GM19463 (cell line): Measurements from ENCODE around the gene MAML3.

Experiments
- ATAC-seq: cut with Tn5 transposase; IDR thresholded peaks from one replicate; pipeline ENCODE4 v1.9.1; 2021; ENCODE audit warnings: mild to moderate bottlenecking, moderate library complexity; ENCODE audit not compliant: unreplicated experiment

Gene MAML3

GRCh38 chr4:139823746-139824145, 330.2 kb downstream of the MAML3 start:
- ATAC-seq: no peak

GRCh38 chr4:139823345-139823744, 330.6 kb downstream of the MAML3 start:
- ATAC-seq: no peak

GRCh38 chr4:139822391-139822790, 331.6 kb downstream of the MAML3 start:
- no peak for ATAC-seq

- ATAC-seq: no peak
Measured at GRCh38 chr4:139819082-139819481, 334.9 kb downstream of the MAML3 start.

- no peak for ATAC-seq
Measured at GRCh38 chr4:139817657-139818452, 336.1 kb downstream of the MAML3 start.

GRCh38 chr4:139816856-139817255, 337.1 kb downstream of the MAML3 start:
- ATAC-seq: no peak

GRCh38 chr4:139815778-139816601, 338.0 kb downstream of the MAML3 start:
- ATAC-seq: no peak

GRCh38 chr4:139814323-139815015, 339.5 kb downstream of the MAML3 start:
- no peak for ATAC-seq

GRCh38 chr4:139813881-139814280, 340.1 kb downstream of the MAML3 start:
- ATAC-seq: no peak

- no peak for ATAC-seq
Measured at GRCh38 chr4:139810710-139811109, 343.3 kb downstream of the MAML3 start.

- ATAC-seq: no peak
Measured at GRCh38 chr4:139809757-139810140, 344.2 kb downstream of the MAML3 start.

- no peak for ATAC-seq
Measured at GRCh38 chr4:139808808-139809756, 344.9 kb downstream of the MAML3 start.

- ATAC-seq: no peak
Measured at GRCh38 chr4:139808381-139808807, 345.6 kb downstream of the MAML3 start.

GRCh38 chr4:139807483-139807882, 346.5 kb downstream of the MAML3 start:
- ATAC-seq: no peak

GRCh38 chr4:139806929-139807328, 347.1 kb downstream of the MAML3 start:
- ATAC-seq: no peak

GRCh38 chr4:139802931-139803330, 351.1 kb downstream of the MAML3 start:
- no peak for ATAC-seq

GRCh38 chr4:139802488-139802887, 351.5 kb downstream of the MAML3 start:
- ATAC-seq: no peak

- ATAC-seq: no peak
Measured at GRCh38 chr4:139801895-139802294, 352.1 kb downstream of the MAML3 start.

- no peak for ATAC-seq
Measured at GRCh38 chr4:139800082-139800481, 353.9 kb downstream of the MAML3 start.

GRCh38 chr4:139799615-139800014, 354.4 kb downstream of the MAML3 start:
- no peak for ATAC-seq
